Neural progenitor cell (in vitro differentiated cells): ENCODE measurements around the gene CFAP52. TPM values are rescaled to one million over a fixed set of nuclear protein-coding genes. Genes with fewer than 3 reads are reported as not detected.
A peak's percentile ranks its signal among the peaks of the same experiment; 100 is the strongest.
"Not testable (repeated sequence)": the region's sequence is repeated elsewhere in the genome, so short reads cannot be mapped to it uniquely, and the experiment has no call there.

ENCODE experiments used
- DNase-seq: peaks from one replicate; pipeline ENCODE4 v3.0.0-alpha.2; 2016; ENCODE audit warnings: low spot score
- H2AFZ ChIP-seq: fragments of 200-600 bp; sonication (generic); replicated peaks from 2 replicates; pipeline ENCODE4 v1.6.1; 2016; ENCODE audit warnings: antibody characterized with exemption
- H3F3A ChIP-seq: fragments of 200-600 bp; sonication (generic); 2 replicates; pipeline ENCODE4 v1.6.1; 2016; ENCODE audit warnings: antibody characterized with exemption, low read depth
- H3K27ac ChIP-seq: fragments of 200-600 bp; sonication (generic); 2 replicates; pipeline ENCODE4 v1.5.1; 2016; ENCODE audit warnings: mild to moderate bottlenecking
- H3K27me3 ChIP-seq: fragments of 200-600 bp; sonication (generic); 2 replicates; pipeline ENCODE4 v1.6.1; 2016; ENCODE audit warnings: mild to moderate bottlenecking, moderate library complexity
- H3K36me3 ChIP-seq: fragments of 200-600 bp; sonication (generic); 2 replicates; pipeline ENCODE4 v1.5.1; 2016
- H3K4me1 ChIP-seq: fragments of 200-600 bp; sonication (generic); 2 replicates; pipeline ENCODE4 v1.6.1; 2016; ENCODE audit warnings: mixed run types
- H3K4me2 ChIP-seq: fragments of 200-600 bp; sonication (generic); 2 replicates; pipeline ENCODE4 v1.6.1; 2016
- H3K4me3 ChIP-seq: fragments of 200-600 bp; sonication (generic); 2 replicates; pipeline ENCODE4 v1.5.1; 2016
- H3K79me2 ChIP-seq: fragments of 200-600 bp; sonication (generic); 2 replicates; pipeline ENCODE4 v1.6.1; 2016; ENCODE audit warnings: low read depth
- H3K9ac ChIP-seq: fragments of 200-600 bp; sonication (generic); 2 replicates; pipeline ENCODE4 v1.6.1; 2016
- H3K9me3 ChIP-seq: fragments of 200-600 bp; sonication (generic); 2 replicates; pipeline ENCODE4 v1.5.1; 2016; ENCODE audit warnings: low read depth
- H4K20me1 ChIP-seq: fragments of 200-600 bp; sonication (generic); 2 replicates; pipeline ENCODE4 v1.6.1; 2016; ENCODE audit warnings: low read depth
- H3K27ac Mint-ChIP-seq: 3 replicates; pipeline ENCODE4 v1.8.0; 2021; ENCODE audit warnings: mixed read lengths
- H3K27me3 Mint-ChIP-seq: 2 replicates; pipeline ENCODE4 v1.8.0; 2022; ENCODE audit warnings: low read depth, mild to moderate bottlenecking, inconsistent platforms, moderate library complexity, mixed read lengths; ENCODE audit not compliant: insufficient read depth
- H3K36me3 Mint-ChIP-seq: 3 replicates; pipeline ENCODE4 v1.8.0; 2021; ENCODE audit warnings: mixed read lengths
- H3K4me1 Mint-ChIP-seq: 3 replicates; pipeline ENCODE4 v1.8.0; 2021; ENCODE audit warnings: mixed read lengths
- H3K4me3 Mint-ChIP-seq: 3 replicates; pipeline ENCODE4 v1.8.0; 2021; ENCODE audit warnings: mild to moderate bottlenecking, moderate library complexity, mixed read lengths
- H3K9me3 Mint-ChIP-seq: 3 replicates; pipeline ENCODE4 v1.8.0; 2020; ENCODE audit warnings: mixed read lengths
- EZH2 ChIP-seq: fragments of 200-600 bp; sonication (generic); IDR thresholded peaks from 2 replicates; pipeline ENCODE4 v1.6.1; 2017; ENCODE audit warnings: antibody characterized with exemption, mild to moderate bottlenecking, moderate library complexity
- EZH2phosphoT487 ChIP-seq: fragments of 200-600 bp; sonication (generic); IDR thresholded peaks from 2 replicates; pipeline ENCODE4 v1.6.1; 2017; ENCODE audit warnings: antibody characterized with exemption
- total RNA-seq: library from RNA; depleted of rRNA; stranded (reverse); fragments of >200 nt; gene quantifications from 2 replicates; pipeline ENCODE4 v1.2.3, GENCODE V29; 2015; ENCODE audit warnings: low replicate concordance
- TF ChIP-seq, protein P1 (sequence below): fragments of 200-600 bp; sonication (generic); IDR thresholded peaks from 2 replicates; pipeline ENCODE4 v1.5.1; 2017; ENCODE audit warnings: antibody characterized with exemption, mild to moderate bottlenecking

The CFAP52 gene
- total RNA-seq, 1 donor from 2014 or later = not detected

DNA sequence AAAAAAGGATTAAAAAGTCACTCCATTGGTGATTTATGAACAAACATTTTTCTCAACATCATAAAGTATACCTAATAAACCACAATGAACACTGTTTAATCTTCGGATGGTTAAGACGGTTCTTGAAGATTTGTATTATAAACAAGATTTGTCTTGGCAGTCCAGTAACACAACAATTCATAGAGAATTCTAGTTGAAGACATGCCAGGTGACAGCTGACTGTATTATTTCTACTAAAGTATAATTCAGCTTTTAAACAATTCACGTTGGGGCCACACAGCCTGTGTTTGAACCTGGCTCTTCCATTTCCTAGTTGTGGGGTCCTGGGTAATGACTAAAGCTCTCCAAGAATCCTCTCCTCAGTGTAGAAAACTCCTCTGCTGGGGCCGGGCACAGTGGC lies 22.8 kb upstream of the CFAP52 start:
- Histone ChIP-seq H4K20me1 (no peaks in the 10 kb centered on the region), H3K27ac (no peak overlapping the region), H3K4me1 (no peaks in the 10 kb centered on the region), H3K27me3 (no peaks in the 10 kb centered on the region), H3K4me3 (no peak overlapping the region), H3K4me2 (no peak overlapping the region), H3K79me2 (no peaks in the 10 kb centered on the region), H3K9ac (no peak overlapping the region), H2AFZ (no peak overlapping the region), H3K9me3 (no peaks in the 10 kb centered on the region), H3K36me3 (no peaks in the 10 kb centered on the region), H3F3A (no peaks in the 10 kb centered on the region)
- TF ChIP-seq, protein P1, sequence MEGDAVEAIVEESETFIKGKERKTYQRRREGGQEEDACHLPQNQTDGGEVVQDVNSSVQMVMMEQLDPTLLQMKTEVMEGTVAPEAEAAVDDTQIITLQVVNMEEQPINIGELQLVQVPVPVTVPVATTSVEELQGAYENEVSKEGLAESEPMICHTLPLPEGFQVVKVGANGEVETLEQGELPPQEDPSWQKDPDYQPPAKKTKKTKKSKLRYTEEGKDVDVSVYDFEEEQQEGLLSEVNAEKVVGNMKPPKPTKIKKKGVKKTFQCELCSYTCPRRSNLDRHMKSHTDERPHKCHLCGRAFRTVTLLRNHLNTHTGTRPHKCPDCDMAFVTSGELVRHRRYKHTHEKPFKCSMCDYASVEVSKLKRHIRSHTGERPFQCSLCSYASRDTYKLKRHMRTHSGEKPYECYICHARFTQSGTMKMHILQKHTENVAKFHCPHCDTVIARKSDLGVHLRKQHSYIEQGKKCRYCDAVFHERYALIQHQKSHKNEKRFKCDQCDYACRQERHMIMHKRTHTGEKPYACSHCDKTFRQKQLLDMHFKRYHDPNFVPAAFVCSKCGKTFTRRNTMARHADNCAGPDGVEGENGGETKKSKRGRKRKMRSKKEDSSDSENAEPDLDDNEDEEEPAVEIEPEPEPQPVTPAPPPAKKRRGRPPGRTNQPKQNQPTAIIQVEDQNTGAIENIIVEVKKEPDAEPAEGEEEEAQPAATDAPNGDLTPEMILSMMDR = no peak
- TF ChIP-seq EZH2phosphoT487 = no peak
- no peak for TF ChIP-seq EZH2
- Mint-ChIP-seq H3K27ac (no peak overlapping the region), H3K4me3 (no peak overlapping the region), H3K9me3 (no peaks in the 10 kb centered on the region), H3K36me3 (no peaks in the 10 kb centered on the region), H3K27me3 (no peaks in the 10 kb centered on the region), H3K4me1 (no peaks in the 10 kb centered on the region)
- DNase-seq = no peak

DNA sequence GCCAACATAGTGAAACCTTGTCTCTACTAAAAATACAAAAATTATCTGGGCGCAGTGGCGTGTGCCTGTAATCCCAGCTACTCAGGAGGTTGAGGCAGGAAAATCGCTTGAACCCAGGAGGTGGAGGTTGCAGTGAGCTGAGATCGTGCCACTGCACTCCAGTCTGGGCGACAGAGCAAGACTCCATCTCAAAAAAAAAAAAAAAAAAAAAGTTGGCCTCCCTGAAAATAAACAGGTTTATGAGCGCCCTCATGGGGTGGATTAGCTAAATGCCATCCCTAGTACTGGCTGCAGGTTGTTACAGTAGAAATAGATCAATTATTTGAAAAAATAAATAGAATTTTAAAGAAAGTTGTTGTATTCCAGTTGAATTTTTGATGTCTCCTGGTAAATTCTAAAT lies 21.7 kb upstream of the CFAP52 start:
- not testable (repeated sequence) for H3K4me1 ChIP-seq, H3K4me3 Mint-ChIP-seq, H3K27me3 ChIP-seq, H3K9me3 Mint-ChIP-seq, H2AFZ ChIP-seq, H3K79me2 ChIP-seq, H3K9me3 ChIP-seq, H3K27ac ChIP-seq, H3F3A ChIP-seq, H3K4me3 ChIP-seq, H3K9ac ChIP-seq, H4K20me1 ChIP-seq, H3K36me3 Mint-ChIP-seq, H3K27ac Mint-ChIP-seq, H3K4me2 ChIP-seq, H3K4me1 Mint-ChIP-seq, H3K36me3 ChIP-seq, H3K27me3 Mint-ChIP-seq
- peak; percentile 82 for DNase-seq
- TF ChIP-seq, protein P1 = peak; percentile 70

DNA sequence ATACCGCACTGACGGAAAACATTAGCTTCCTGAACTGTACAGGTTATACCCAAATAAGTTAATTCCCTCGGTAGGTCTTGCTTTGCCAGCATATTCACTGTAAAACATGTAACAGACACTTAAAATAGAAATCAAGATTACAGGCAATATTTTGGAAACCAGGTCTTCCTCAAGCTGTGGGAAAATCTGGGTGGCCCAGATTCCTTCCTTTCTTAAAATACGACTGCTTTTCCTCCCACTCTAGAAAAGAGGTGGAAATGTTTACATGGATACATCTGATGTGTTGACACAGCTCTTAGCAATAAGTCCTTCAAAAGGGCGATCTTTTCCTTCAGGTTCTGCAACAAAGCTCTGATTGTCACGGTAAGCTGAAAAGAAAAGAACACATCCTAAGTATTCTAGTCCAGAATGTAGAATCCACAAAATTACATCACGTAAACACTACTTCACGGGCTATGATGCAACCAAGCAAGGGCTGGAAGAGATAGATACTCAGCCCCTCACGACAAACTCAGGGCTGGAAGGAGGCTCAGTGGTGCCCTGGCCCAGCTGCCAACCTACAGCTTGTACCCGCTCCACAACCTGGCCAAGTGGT lies 19.2 kb upstream of the CFAP52 start:
- Histone ChIP-seq H3K27ac (no peak overlapping the region), H3K4me1 (no peaks in the 10 kb centered on the region), H2AFZ (no peak overlapping the region), H3K9ac (no peak overlapping the region), H3K36me3 (no peaks in the 10 kb centered on the region), H3K4me2 (no peak overlapping the region), H3K4me3 (no peak overlapping the region), H3K9me3 (no peaks in the 10 kb centered on the region), H4K20me1 (no peaks in the 10 kb centered on the region), H3K79me2 (no peaks in the 10 kb centered on the region), H3F3A (no peaks in the 10 kb centered on the region), H3K27me3 (no peaks in the 10 kb centered on the region)
- Mint-ChIP-seq H3K27ac (no peak overlapping the region), H3K4me1 (no peaks in the 10 kb centered on the region), H3K36me3 (peaks cover under 1% of the 10 kb centered on the region), H3K4me3 (no peak overlapping the region), H3K27me3 (no peaks in the 10 kb centered on the region), H3K9me3 (no peaks in the 10 kb centered on the region)
- TF ChIP-seq, protein P1 = no peak
- TF ChIP-seq EZH2phosphoT487 (no peak), EZH2 (no peak)
- DNase-seq = no peak
